DMS53 (cell line): ENCODE results near the gene STIM1.
"Not testable (repeated sequence)": the region's sequence is repeated elsewhere in the genome, so short reads cannot be mapped to it uniquely, and the experiment has no call there.

Experiments
- DNase-seq: peaks from one replicate; lab custom pipeline; 2025; lab: John Stamatoyannopoulos, UW

Gene STIM1

DNA sequence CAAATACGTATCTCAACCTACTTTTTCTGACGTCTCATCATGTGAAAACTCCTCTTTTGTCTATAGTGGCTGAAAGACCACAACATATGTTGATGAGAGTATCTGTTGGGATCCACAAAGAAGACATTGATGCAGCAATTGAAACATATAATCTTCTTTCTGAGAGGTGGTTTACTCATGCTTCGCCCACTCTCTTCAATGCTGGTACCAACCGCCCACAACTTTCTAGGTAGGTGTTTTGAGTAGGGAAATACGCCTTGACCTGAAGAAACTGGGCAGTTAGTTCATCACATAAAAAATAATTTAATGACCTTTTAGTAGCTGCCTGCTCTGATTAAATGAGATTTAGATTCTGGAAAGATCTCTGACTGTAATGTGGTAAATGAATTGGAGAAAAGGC is 256.4 kb downstream of the STIM1 start:
- no peak for DNase-seq

DNA sequence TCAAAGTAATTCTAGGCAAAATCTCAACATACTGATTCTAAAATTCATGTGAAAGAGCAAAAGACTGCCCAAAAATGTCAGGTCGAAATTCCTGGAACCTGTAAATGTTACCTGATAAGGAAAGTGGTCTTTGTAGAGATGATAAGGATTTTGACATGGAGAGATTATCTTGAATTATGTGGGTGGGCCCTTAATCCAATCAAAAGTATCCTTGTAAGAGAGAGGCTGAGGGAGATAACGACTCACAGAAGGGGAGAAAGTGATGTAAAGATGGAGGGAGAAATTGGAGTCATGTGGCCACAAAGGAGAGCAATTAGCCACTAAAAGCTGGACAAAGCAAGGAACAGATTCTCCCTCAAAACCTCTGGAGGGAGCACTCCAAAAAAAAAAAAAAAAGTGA is 259.7 kb downstream of the STIM1 start:
- no peak for DNase-seq

DNA sequence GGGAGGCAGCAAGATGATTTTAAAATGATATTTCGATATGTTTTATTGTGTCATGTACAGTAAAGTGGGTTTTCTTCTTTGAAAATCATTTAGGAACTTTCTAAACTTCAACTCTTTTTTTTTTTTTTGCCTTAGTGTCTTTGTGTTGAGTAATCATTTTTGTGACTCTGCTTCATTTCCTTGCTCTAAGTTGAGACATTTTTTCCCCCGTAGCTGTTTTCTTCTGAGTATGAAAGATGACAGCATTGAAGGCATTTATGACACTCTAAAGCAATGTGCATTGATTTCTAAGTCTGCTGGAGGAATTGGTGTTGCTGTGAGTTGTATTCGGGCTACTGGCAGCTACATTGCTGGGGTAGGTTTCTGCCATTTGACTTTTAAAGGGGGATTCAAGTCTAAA is 262.6 kb downstream of the STIM1 start:
- no peak for DNase-seq

DNA sequence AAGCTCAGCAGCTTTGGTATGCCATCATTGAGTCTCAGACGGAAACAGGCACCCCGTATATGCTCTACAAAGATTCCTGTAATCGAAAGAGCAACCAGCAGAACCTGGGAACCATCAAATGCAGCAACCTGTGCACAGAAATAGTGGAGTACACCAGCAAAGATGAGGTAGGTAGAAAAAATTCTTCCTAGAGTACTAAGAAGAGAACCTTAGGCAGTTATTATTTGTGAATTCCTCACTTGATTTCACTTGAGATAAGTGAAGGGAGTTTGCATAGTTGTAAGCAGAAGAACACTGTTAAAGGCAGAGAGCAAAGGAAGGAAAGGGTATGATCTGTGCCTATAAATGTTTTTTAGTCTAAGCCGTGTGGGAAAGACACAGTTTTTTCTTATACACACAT is 267.8 kb downstream of the STIM1 start:
- DNase-seq = no peak

DNA sequence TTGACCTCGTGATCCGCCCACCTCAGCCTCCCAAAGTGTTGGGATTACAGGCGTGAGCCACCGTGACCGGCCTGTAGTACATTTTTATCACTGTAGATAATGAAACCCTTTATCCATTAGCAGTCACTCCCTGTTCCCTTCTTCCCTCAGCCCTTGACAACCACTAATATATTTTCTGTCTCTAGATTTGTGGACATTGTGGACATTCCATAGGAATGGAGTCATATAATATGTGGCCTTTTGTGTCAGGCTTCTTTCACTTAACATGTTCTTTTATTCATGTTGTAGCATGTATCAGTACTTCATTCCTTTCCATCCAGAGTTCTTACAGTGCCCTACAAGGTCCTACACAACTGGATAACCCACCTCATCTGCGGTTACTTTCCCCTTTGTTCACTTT is 269.7 kb downstream of the STIM1 start:
- DNase-seq = no peak

DNA sequence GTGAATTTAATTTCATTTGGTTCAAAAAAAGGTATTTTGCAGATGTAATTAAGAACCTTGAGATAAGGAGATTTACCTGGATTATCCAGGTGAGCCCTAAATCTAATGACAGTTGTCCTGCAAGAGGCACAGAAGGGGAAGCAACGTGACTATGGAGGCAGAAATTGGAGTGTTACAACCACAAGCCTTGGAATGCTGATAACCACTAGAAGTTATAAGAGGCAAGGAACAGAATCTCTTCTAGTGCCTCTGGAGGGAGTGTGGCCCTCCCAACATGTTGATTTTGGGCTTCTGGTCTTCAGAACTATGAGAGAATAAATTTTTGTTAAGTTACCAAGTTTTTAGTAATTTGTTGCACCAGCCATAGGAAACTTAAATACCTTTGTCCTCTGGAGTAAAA is 271.9 kb downstream of the STIM1 start:
- no peak for DNase-seq

DNA sequence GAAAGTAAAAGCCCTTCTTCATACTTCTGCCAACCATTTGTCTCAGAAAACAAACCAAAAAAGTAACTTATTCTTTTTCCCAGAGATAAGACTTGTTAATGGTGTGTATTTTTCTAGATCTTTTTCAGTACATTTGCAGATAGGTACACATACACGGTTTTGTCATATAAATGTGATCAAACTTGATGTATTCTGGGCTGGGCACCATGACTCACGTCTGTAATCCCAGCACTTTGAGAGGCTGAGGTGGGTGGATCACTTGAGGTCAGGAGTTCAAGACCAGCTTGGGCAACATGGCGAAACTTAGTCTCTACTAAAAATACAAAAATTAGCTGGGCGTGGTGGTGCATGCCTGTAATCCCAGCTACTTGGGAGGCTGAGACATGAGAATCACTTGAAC is 274.8 kb downstream of the STIM1 start:
- not testable (repeated sequence) for DNase-seq

DNA sequence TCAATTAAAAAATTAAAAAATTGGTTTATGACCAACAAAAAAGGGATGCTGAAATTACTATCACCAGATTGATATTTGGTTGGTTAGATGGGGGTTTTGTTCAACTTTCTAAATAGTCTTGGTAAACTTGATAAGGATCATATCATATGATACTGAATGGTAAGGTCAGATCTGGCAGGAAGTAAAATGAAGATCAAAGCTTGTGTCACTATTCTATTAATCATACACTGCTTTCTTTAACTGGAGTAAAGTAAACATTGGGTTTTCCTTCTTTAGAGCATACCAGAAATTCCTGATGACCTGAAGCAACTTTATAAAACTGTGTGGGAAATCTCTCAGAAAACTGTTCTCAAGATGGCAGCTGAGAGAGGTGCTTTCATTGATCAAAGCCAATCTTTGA is 279.3 kb downstream of the STIM1 start:
- no peak for DNase-seq

DNA sequence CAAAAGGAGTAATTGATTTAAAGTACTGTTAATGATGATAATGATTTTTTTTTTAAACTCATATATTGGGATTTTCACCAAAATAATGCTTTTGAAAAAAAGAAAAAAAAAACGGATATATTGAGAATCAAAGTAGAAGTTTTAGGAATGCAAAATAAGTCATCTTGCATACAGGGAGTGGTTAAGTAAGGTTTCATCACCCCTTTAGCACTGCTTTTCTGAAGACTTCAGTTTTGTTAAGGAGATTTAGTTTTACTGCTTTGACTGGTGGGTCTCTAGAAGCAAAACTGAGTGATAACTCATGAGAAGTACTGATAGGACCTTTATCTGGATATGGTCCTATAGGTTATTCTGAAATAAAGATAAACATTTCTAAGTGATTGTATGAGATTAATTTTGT is 283.0 kb downstream of the STIM1 start:
- no peak for DNase-seq

DNA sequence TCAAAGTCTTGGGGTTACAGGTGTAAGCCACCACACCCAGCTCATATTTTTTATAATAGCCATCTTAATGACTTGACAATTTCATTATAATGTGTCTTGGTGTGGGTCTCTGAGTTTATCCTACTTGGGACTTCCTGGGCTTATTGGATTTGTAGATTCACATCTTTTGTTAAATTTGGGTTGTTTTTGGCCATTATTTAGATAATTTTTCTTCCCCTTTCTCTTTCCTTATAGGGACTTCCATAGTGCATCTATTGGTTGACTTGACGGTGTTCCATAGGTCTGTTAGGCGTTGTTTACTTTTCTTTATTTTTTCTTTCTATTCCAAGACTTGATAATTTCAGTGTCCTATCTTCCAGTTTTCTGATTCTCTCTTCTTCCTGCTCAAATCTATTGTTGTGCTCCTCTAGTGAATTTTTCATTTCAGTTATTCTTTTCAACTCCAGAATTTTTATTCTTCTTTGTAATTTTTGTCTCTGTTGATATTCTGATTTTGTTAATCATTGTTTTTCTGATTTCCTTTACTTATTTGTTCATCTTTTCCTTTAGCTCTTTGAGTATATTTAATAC is 284.7 kb downstream of the STIM1 start:
- DNase-seq = no peak
